Heart left ventricle (tissue), 13 donors: ENCODE results near the gene ZNF618.

Experiments
- POLR2A ChIP-seq, 2 donors: fragments of 450-650 bp; IDR thresholded peaks; one replicate each; pipeline ENCODE4 v1.6.1; 2017; ENCODE audit warnings: antibody characterized with exemption in 2 of 2, mild to moderate bottlenecking in 2 of 2, moderate library complexity in 2 of 2
- TF ChIP-seq, protein P1 (sequence below), 12 donors: fragments of 200-600 bp; sonication (generic) in 4 of 12; IDR thresholded peaks; one replicate each; pipeline versions ENCODE4 v1.5.0 to v1.8.0; 2018 to 2022; ENCODE audit warnings: antibody characterized with exemption in 12 of 12, mild to moderate bottlenecking in 5 of 12
- donor health status: ischemic (EF 13 %, LVEDD 7.1; RV severe dilation, severe dysfunction).
- donor health status: DM: no; HTN: yes; CAD: no.
- donor health status: DM: no; HTN: no; CAD: no.
- donor health status: ischemic (EF 25% LVEDD 6.9; RV normal size, moderate dysfunction).
- donor health status: ischemic (EF 25% LVEDD 5.7; RV mildly dilated, moderate dysfunction).
- donor health status: ischemic (EF 35%, LVEDD 5.7; RV mildly dilated, moderate dysfunction).
- donor health status: nonischemic (EF 11% LVEDD 7.7; RV severe dilation, severe dysfunction).
- donor health status: DM: yes; HTN: yes; CAD: no.
- donor health status: PGD.
- donor health status: ischemic (EF 29% LVEDD 5.4; RV normal size, mild dysfunction).
- donor health status: nonischemic (EF 23%, LVEDD 6.1; RV moderate dilation, normal function).

DNA sequence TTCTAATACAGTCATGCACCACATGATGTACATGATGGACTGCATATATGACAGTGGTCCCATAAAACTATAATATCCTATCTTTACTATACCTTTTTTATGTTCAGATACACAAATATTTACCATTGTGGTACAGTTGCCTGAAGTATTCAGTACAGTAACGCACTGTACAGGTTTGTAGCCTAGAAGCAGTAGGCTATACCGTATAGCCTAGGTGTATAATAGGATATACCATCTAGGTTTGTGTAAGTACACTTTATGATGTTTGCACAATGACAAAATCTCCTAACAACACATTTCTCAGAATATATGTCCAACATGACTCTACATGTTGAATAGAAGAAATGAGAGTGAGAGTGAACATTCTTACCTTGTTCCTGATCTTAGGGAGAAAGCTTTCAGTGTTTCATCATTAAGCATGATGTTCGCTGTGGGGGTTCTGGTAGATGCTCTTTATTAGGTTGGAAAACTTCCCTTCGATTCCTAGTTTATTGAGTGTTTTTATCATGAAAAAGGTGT, 170.2 kb downstream of the ZNF618 start:
- TF ChIP-seq, protein P1, sequence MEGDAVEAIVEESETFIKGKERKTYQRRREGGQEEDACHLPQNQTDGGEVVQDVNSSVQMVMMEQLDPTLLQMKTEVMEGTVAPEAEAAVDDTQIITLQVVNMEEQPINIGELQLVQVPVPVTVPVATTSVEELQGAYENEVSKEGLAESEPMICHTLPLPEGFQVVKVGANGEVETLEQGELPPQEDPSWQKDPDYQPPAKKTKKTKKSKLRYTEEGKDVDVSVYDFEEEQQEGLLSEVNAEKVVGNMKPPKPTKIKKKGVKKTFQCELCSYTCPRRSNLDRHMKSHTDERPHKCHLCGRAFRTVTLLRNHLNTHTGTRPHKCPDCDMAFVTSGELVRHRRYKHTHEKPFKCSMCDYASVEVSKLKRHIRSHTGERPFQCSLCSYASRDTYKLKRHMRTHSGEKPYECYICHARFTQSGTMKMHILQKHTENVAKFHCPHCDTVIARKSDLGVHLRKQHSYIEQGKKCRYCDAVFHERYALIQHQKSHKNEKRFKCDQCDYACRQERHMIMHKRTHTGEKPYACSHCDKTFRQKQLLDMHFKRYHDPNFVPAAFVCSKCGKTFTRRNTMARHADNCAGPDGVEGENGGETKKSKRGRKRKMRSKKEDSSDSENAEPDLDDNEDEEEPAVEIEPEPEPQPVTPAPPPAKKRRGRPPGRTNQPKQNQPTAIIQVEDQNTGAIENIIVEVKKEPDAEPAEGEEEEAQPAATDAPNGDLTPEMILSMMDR (IDR thresholded peaks at IDR 0.05) = no peak
- no peak for TF ChIP-seq POLR2A (IDR thresholded peaks at IDR 0.05)
